Tibial nerve (tissue), 3 donors: ENCODE measurements around the gene ITGAV.

Experiments used
- CTCF ChIP-seq, 5 experiments: fragments of 200-600 bp in 3 of 5; fragments of 450-650 bp in 2 of 5; sonication (generic) in 3 of 5; IDR thresholded peaks; one replicate each; pipeline ENCODE4 v1.5.1; 2016 to 2019; ENCODE audit warnings: antibody characterized with exemption in 5 of 5, mild to moderate bottlenecking in 3 of 5, moderate library complexity in 2 of 5
- POLR2A ChIP-seq, 2 donors: fragments of 450-650 bp; IDR thresholded peaks; one replicate each; pipeline ENCODE4 v1.6.1; 2017; ENCODE audit warnings: antibody characterized with exemption in 2 of 2, mild to moderate bottlenecking in 2 of 2, moderate library complexity in 2 of 2

DNA sequence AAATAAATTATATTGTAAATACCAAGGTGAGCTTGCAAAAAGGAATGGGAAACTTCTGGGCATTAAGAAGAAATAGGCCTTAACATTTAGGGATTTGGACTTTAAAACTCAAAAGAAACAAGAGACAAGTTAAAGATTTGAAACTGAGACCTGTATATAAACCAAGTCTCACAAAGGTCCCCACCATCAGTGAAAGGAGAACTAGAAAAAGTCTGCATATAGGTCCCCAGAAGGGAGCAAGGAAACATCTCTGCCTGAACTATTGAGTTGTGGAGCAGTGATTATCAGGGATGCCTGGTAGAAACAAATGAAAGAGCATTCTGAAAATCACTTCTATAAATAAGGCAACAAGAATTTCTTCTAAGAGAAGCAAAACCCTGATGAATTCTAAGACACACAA lies 30.5 kb upstream of the ITGAV start:
- no peak for TF ChIP-seq POLR2A (IDR thresholded peaks at IDR 0.05)
- TF ChIP-seq CTCF (IDR thresholded peaks at IDR 0.05): no peak
